Activated CD4-positive, alpha-beta T cell treated with anti-CD3 and anti-CD28 coated beads, Interleukin-2, Interleukin-6, amounts not matched to agents 100 ng/mL and 50 ng/mL, durations not matched to agents 16 hours and 8 hours (primary cell): ENCODE results near the gene ARMC12.

Experiments used
- DNase-seq: peaks from one replicate; pipeline ENCODE4 v3.0.0-alpha.2; 2020

ARMC12 gene

DNA sequence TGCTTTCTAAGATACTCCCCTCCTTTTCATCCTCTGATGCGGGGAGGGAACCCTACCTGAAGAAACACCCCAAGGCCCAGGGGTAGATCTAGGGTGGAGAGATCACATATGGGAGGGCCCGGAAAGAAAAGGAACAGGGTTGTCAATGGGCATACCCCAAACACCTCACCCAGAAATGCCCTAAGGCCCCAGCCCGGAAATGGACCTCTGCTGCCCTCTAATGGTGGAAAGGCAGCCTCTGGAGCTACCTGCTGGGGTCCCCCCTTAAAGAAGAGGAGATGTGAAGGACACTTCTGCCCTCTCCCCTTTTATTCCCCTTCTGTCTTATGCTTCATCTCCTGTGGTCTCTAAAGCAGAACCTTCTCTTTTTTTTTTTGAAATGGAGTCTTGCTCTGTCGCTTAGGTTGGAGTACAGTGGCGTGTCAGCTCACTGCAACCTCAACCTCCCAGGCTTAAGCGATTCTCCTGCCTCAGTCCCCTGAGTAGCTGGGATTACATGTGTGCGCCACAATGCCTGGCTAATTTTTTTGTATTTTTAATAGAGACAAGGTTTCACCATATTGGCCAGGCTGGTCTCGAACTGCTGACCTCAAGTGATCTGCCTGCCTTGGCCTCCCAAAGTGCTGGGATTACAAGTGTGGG, 458 bp upstream of the ARMC12 start:
- peak; percentile 89 for DNase-seq

DNA sequence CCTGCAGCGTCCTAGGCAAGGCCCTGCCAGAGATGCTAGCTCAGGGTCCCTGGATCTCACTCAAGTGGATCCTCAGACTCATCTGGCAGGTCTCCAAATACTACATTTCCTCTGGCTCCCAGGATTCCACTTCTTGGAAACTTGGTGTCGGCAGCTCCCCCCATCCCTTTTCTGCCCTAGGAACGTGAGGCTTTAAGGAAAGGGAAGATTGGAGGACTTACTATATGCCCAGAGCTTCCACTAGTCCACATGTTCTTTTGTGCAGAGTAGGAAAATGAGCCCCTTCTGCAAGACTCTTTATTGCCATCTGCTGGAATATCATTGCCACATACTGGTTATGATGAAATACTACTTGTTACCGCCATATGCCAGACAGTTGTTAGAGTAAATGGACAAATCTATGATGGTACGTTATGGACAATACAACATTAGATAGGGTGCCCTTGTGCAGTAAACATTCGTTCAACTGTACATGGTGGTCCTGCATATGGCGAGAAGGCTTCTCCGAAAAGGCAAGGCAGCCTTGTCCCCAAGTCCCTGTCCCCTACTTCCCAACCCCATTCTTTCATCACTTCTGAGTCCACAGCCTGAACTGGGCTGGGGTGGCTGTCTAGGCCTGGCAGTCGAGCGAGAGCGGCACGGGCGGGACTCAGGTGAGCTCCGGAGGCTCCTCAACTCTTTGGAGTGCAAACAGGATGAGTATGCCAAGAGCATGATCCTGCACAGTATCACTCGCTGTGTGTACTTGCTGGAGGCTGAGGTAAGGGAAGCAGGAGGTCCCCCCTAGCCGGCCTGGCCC, 780 bp downstream of the ARMC12 start:
- peak; percentile 77 for DNase-seq

DNA sequence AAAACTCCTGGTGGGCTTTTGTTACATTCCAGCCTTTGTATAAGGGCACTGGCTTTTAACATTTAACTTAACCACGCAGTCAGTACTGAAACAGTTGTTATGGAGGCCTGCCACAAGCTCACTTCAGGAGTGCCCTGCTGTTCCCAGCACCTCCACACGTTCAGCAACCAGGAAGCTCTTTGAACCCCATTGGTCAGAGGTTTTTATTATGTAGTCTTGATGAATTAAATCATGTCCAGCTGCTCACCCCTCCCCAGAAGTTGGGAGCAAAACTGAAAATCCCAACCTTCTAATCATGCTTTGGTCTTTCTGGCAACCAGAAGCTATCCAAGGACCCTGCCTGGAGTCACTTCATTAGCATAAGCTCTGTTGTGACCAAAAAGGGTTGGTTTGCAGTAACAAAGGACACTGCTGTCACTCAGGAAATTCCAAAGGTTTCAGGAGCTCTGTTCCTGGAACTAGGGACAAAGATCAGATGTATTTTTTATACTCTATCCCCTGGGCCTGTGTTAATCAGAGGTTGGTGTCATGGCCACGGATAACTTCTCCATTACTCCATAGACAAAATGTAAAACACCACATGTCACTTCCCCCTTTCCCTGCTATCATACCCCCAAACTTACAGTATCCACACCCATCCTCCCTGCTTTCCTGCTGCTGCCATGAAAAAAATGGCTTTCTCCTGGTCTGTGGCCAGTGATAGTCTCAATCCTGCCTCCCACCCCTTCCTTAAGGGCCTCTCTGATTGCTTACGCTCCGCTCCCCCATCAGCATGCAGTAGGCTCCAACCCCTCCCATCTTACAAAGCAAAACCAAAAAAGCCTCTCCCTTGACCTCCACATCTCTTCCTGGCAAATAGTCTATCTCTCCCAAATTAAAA, 3.1 kb downstream of the ARMC12 start:
- no peak for DNase-seq

DNA sequence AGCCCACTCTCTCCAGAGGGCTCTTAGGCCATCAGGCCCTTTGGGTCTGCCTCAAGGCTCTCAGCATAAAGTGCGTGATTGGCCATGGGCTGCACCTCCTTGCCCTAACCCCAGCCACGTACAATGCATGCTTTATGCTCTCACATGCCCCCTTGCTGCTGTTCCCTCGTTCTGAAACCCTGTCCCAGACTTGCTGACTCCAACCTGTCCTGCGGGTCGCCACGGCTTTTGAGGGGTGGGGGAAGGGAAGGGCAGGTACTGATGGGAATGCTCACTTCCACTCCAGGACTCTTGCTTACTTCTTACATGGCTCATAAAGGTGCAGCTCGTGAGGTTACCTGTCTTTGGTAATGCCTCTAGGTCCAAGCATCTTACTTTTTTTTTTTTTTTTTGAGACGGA, 6.0 kb downstream of the ARMC12 start:
- no peak for DNase-seq

DNA sequence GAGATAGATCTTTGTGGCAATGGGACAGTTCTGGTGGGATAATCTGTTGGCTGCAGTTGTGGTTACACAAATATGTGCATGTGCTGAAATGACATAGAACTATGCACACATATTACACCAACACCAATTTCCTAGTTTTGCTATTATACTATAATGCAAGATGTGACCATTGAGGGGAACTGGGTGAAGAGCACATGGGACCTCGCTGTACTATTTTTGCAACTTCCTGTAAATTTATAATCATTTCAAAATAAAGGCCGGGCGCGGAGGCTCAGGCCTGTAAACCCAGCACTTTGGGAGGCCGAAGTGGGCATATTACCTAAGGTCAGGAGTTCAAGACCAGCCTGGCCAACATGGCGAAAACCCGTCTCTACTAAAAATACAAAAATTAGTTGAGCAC, 8.7 kb downstream of the ARMC12 start:
- no peak for DNase-seq

DNA sequence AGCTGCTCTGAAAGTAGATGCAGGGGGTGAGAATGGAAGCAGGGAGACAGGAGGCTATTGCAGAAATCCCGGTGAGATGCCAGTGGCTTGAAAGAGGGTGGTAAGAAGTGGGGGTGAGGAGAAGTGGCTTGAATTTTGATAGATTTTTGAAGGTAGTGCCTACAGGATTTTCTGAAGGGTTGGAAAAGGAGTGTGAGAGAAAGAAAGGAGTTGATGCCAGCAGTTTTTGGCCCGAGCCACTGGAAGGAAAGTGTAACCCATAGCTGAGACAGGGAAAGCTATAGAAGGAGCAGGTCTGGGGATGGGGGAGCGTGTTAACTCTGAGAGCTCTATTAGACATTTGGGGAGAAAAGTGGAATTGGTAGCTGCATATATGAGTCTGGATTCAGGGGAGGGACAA, 9.7 kb downstream of the ARMC12 start:
- DNase-seq = no peak

DNA sequence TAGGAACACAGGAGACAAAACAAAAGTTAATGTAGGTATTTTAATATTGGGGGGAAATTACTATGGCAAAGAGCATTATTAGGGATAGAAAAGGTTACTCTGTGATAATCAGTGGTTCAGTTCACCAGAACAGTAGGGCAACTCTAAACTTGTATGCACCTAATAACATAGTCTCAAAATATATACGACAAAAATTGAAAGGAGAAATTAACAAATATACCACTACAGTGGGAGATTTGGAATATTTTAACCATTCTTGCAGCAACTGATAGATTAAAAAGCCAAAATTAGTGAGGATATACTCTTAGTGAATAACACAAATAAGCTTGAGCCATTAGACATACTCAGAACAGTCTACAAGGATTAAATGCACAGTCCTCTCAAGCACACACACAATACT, 11.0 kb downstream of the ARMC12 start:
- DNase-seq = no peak

DNA sequence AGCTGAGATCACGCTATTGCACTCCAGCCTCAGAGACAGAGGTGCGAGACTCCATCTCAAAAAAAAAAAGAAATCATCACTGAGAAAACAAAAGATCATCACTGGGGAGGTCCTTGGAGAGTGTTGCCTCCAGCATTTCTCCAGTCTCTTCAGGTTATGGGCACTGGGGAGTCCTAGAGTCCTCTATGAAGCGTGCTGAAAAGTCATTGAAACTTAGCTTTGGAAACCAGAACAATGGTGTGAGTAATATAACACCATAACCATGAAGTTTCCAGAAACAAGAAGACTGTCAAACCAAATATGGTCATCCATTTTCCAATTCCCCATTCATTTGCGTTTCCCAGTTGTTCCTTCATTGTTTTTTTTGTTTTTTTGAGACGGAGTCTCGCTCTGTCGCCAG, 13.7 kb downstream of the ARMC12 start:
- DNase-seq = no peak

DNA sequence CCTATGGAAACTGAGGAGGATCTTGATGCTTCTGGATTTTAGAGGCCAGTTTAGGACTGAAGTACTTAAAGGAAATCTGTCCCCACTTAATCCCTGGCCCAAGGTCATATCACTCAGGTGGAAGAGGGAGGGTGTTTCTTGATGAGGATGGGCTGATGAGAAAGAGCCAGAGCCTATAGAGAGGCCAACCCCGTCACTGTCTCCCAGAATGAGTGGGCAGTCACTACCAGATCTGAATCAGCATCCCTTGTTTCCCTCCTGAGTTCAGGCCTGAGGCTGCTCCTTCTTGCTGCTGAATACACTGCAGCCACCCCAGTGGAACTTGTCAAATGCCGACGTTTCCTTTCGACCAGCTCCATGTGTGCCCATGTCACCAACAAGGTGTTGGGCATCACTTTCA, 14.8 kb downstream of the ARMC12 start:
- DNase-seq = peak; percentile 71

DNA sequence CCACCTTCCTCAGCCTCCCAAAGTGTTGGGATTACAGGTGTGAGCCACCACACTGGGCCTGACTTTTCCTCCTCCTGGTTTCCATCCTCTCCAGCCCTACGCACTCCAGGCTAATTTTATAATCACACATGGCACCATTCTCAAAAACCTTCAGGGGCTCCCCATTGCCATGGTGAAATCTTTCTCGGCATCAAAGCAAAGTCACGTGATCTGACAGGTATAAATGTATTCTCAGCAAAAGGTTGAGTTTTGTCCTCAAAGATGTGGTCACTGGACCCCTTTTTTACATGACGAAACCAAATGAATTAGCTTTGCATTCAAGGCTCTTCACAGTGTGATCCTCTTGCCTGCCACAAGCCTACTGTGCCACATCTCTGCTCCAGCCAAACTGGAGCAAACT, 15.5 kb downstream of the ARMC12 start:
- no peak for DNase-seq

DNA sequence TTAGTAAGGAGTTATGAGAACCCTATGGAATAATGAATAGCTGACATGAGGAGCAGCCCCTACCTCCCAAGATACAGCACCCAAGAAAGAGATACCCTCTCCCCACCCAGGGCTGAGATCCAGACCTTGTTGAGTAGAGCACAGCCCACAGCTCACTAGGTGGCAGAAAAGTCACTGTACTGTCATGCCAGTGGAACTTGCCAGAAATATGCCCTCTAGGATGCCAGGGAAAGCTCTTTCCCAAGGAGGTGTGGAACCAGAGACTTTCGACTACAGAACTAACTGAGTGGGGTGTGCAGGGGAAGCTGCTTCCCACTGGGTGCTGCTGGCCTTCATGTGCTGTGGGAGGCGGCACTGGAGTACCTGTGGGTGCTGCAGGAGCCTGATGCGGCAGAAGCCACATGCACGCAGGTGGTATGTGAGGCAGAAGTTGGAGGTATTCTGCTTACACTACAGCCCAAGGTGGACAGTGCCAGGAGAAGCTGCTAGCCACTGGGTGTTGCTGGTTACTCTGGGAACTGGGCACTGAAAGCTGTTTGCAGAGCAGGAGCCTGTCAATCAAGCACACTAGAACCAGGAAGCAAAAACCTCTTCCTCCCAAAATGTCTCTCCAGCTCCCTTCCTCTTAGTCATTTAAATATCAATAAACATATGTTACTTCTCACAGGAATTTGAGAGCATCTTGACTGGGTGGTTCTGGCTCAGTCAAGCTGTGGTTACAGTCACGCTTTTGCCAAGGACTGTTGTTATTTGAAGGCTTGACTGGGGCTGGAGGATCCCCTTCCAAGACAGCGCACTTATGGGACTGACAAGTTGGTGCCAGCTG, 17.8 kb downstream of the ARMC12 start:
- no peak for DNase-seq

DNA sequence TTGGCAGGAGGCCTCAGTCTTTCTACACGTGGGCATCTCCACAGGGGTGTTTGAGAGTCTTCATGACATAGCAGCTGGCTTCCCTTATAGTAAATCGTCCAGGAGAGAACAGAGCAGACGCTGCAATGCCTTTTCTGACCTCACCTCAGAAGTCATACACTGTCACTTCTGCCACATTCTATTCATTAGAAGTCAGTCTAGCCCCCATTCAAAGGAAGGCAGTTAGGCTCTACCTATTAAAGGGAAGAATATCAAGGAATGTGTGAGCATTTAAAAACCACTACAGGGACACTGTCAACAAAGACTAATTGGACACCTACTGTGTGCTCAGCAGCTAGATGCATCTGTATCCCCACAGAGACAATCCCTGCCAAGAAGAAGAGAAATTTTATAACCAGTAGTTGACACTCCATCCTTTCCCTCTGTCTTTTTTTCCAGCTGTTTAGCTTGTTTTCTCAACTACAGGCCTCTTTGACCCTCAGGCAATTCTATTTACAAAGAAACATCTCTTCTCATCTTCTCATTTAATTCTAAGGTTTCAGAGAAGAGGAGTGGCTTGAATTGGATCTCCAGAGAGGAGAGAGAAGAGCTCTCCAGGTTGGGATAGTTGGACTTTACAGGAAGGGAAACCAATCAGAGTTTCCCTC, 18.6 kb downstream of the ARMC12 start:
- DNase-seq = no peak

DNA sequence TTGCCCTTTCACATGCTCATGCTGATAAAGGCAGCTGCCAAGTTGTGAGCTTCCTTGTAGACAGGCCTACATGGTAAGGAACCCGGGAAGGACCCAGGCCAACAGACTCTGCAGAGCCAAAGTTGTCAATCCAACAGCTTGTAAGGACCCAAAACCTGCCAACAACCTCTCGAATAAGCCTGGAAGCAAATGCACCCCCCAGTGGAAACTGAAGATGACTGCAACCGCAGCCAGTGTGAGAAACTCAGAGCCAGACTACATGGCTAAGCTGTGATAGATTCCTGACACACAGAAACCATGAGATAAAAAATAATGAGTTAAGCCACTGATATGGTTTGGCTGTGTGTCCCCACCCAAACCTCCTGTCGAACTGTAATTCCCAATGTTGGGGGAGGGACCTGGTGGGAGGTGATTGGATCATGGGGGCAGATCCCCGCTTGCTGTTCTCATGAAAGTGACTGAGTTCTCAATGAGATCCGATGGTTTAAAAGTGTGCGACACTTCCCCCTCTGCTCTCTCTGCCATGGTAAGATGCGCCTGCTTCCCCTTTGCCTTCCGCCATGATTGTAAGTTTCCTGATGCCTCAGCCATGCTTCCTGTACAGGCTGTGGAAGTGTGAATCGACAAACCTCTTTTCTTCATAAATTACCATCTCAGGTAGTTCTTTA, 20.8 kb downstream of the ARMC12 start:
- peak; percentile 57 for DNase-seq

DNA sequence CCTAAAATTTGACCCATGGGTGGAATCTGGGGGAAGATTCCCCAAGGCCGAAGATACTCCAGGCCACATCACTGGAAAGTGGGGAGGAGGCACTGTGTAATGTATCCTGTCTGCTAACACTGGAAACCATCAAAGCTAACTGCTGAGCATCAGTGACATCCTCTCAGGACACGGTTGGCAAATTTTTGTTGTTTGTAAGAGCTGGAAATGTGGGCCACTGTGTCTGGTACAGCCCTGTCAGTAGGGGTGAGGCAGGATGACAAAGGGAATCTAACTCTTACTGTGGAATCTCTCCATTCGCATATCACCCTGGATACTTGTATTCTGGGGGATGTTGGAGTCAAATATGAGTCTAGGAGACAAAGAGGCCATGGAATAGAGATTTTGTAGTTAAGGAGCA, 22.6 kb downstream of the ARMC12 start:
- DNase-seq = no peak

DNA sequence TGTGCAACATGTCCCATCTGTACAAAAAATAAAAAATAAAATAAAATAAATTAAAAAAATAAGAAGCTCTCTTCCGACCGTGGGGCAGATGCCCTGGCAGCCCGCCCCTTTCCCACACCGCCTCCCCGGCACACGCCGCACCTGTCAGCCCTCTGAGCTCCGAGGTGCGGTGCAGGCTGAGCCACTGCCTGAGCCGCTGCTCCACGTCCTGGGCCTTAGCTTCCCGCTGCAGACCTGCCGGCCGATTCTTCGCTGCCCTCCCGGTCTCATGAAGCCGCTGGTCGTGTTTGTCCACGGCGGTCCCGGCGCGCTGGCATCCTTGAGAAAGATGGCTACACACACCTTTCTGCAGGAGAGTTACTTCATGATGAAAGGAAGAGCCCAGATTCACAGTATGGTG, 28.9 kb downstream of the ARMC12 start:
- no peak for DNase-seq

DNA sequence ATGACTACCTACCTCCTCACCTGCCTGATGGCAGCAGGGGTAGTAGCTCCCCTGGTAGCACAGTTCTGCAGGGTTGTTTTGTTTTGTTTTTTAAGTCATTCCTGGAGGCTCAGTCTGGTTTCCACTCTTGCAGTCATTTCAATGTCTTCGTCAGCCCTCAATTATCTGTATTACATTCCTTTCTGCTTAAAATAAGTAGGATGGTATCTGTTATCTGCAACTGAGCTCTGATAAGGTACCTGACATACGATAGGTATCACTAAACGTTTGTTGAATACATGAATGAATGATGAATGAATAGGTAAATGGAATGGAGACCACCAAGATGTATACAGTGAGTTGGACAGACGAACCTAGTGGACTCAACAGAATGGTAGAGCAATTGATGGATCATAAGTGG, 32.4 kb downstream of the ARMC12 start:
- no peak for DNase-seq

DNA sequence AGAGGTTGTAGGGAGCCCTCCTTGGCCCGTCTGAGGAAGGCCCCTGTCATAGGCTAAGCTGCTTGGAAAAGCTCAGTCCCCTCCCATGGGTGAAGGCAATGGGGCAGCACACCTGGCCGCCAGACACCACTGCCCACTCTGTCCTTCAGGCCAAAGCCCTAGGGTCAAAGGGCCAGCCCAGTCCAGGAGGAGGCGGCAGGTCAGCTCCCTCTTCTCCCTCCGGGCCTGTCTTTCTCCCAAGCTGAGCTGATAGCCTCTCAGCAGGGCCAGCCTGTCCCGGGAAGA, 34.5 kb downstream of the ARMC12 start:
- no peak for DNase-seq

DNA sequence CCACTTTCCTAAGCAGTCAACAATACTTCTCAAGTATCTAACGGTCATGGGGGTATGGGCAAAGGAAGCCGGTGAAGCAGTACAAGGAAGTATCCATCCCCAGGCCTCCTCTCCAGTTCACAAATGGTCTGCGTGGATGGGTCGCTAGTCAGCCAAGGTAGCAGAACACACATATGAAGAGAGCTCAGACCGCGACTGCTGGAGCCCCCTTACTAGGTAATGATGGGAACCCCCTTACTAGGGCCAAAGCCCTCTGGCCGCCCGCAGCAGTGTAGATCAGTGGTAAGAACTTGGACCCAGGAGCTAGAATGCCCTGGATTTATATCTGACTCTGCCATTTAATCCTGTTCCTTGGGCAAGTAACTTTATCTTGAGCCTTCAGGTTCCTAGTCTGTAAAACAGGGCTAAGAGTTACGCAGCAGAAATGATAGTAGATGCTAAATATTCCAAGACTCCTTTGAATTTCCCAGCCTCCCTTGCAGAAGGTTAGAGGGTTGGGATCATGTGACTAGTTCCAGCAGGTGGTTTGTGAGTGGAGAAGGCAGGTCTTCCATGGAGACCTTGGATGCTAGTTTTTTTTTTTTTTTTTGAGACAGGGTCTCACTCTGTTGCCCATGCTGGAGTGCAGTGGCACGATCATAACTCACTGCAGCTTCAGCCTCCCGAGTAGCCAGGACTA, 37.4 kb downstream of the ARMC12 start:
- DNase-seq = no peak

DNA sequence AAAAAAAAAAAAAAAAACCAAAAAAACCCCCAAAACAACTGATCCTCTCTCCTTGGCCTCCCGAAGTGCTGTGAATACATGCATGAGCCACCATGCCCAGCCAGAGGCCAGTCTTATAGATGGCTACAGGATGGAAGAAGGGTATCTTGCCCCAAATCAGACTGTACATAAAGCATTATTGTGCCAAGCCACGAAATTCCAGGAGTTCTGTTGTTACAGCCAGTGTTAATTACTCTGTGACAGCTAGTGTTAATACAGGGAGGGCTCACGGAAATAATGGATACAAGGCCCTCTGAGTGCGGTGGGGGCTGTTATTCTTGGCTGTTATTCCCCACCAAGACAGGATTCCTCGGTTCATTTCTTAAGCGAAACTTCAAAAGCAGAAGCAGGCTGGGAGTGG, 38.2 kb downstream of the ARMC12 start:
- no peak for DNase-seq

DNA sequence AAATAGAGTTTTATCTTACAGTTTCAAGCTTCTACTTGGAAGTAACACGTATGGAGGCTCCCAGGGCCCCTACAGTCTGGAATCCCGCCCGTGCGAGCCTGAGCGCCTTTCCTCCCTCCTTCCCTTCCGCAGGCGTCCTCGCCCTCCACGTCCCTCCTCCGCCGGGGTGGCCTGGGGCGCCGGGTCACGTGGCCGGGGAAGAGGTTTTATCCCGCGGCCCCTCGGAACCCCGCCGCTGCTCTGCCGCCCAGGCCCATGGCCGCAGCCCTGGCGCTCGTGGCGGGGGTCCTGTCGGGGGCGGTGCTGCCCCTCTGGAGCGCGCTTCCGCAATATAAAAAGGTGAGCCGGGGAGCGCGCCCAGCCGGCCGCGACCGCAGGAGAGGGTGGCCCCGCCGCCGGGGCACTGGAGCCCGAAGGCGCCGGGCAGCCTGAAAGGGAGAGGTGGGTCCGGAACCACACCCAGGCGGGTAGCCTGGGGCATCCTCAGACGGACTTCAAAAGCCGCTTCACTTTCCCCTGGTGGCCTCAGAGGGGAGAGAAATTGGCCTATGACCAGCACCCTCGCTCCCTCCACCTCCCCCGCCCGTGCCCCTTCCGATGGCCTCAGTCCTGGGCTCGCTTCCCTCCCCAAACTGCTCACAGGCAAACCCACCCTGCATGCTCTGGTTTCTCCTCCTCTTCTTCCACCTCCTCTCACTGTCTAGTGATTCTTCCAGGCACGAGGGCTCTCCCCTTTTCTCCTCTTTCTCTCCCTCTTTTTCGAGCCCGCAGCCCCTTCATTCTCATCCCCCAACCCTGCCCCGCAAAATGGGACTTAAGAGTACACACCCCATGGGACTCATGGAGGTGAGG, 39.8 kb downstream of the ARMC12 start, which contains the start of gene CLPSL2:
Gene CLPSL2 (plus strand): TSS at position 235 of the 852 bp plus-strand sequence. CDS start 21 bp downstream, at position 256.
- no peak for DNase-seq
